HT-29 (cell line): ENCODE results near the gene CPXM2. TPM values are rescaled to one million over a fixed set of nuclear protein-coding genes. Genes with fewer than 3 reads are reported as not detected.

Experiments used
- DNase-seq: peaks from one replicate; pipeline ENCODE4 v3.0.0-alpha.2; 2015; ENCODE audit warnings: low spot score
- total RNA-seq: library from RNA; depleted of rRNA; stranded (reverse); fragments of >200 nt; shearing (Covaris generic); gene quantifications from 2 replicates; pipeline ENCODE4 v1.2.3, GENCODE V29; 2014

Gene CPXM2
- total RNA-seq, 1 experiment from 2014 or later = not detected

DNA sequence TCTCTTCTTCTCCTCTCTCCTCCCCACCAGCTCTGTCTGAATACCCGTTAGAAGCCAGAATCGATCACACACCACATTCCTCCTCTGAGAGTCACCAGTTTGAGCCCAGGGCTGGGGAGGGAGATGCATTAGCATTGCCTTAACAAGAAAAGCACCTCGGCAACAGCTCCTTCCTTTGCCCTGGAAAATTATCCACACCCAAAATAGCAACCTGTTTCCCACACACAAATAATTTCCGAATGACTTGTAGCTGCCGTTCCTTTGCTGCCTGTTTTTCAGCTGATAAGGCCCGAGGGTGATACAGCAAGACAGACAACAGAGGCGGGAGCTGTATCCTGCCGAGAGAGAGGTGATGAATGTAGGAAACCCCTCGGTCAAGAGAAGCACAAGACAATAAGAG is 91.3 kb downstream of the CPXM2 start:
- DNase-seq = no peak

DNA sequence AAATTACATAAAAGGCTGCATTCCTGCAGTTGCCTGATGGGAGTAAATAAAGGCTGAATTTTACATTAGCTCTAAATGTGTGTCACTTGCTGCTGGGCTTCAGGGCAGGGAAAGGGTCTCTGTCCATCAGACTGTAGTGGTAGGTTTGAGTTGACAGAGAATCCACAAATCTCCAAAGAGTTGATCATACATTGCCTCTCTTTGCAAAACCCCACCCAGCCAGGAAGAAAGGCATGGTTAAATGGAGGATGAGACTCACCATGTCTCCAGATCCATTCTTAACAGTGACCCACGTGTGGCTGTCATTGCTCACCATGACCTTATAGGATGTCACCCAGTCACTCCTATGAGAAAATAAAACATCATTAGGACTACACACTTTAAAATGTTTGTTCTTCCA is 92.8 kb downstream of the CPXM2 start:
- DNase-seq = no peak

DNA sequence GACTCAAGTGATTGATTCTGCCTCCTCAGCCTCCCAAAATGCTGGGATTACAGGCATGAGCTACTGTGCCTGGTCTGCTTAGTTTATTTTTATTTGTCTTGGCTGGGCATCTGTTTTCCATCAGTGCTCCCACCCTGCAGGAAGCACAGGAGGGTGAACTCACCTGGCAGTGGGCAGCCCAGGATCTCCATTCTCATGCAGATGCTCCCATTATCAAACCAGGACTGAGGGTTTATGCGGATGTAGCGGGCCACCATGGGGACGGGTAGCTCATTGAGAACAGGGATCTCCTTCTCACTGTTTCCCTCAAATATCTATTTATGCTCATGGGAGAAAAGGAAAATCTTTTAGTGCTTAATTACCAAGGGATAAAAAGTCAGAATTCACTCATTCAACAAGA is 93.8 kb downstream of the CPXM2 start:
- DNase-seq = no peak

DNA sequence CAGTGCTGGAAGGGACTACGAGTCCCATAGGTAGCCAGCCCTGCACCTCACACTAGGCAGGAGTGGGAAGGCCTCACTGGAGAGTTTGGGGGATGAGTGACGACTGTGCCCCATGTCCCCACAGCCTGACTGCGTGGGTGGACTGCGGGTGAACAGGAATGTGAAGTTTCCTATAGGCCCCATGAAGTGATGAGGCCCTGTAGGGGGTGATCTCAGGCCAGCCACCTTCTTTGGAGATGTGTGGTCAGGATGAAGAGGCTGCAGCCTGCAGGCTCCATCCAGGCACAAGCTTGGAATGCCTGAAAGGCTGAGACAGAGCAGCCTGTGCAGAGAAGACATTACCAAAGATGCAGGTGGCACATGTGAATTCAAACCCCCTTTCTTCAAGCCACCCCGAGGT is 94.9 kb downstream of the CPXM2 start:
- no peak for DNase-seq

DNA sequence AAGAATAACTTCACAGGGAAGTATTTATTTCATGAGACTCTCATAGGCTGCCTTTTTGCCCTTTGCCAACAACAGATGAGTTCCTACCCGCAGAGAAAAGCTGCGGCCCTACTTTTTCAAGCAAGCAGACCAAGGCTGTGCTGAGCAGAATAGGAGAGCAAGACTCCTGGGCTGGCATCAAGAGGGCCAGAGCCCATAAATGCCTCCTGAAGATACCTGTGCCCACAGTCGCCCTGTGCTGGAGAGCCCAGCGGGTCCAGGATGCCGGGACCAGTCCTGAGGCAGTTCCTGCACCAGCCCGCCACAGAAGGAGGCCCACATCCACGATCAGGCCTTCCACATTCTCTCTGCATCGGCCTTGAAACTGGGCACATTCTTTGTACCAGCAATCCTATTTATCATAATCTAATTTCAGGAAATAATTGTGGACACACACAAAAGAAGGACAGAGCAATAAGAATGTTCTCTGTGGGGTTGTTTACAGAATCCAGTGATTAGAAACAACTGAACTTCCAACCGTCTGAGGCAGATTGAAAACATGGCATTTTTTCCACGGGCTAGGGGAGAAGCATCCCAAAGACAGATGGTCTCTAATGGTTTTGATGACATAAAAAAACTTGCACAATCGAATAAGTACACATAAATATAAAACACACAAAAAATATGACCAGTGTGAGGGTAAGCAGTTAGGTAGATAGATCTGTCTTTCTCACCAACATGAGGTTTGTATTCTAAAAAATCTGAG is 95.6 kb downstream of the CPXM2 start:
- DNase-seq = no peak

DNA sequence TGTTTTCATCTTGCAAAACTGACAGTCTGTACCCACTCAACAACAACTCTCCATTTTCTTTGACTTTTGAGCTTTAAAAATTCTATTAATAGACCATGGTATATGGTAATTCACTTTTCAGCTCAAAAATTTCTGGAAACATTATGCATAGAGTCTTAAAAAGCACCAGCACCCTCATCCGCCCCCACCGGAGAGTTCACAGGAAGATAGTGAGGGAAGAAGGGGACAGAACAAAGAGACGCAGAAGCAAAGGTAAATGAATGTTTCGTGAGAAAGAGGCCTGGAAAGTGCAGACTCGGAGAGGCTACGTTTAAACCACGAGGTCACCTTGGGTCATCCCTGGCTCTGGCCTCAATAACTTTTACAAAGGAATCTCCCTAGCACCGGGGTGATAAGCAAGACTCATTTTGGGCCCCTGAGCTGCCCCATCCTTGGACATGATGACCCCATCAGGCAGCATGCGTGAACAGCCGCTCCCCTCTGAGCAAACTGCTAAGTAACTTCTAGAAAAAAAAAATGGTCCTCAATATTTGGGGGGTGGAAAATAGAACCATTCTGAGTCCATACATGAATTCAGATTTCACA is 96.3 kb downstream of the CPXM2 start:
- no peak for DNase-seq

DNA sequence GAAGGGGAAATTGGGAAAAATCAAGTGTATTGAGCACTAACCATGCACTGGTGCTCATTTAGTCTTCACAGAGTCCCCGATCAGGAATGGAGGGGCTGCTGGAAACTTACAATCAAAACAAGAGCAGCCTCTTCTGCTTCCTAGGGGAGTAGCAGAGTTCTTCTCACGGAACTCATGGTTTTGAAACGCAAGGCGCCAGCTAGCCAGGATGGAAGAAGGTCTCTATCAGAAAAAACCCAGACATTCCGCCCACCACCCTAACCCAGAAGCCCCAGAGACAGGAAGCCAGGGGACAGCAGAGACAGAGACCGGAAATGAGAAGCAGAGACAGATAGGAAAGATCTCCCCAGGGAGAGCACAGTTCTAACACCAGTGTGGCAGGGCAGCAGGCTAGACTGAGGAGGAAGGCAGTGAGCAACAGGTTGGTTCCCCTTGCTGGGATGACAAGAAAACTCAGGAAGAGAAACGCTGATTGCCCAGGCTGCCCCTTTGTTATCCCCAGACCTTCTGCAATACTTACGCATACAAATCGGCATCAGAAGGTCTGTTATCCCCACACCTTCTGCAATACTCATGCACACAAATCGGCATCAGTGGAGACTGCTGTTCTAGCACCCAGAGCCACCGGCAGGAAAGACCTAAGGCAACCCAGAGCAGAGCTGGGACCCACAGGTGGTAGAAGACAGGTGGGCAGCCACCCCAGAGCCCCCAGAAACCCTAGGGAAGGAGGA is 99.2 kb downstream of the CPXM2 start:
- DNase-seq = no peak

DNA sequence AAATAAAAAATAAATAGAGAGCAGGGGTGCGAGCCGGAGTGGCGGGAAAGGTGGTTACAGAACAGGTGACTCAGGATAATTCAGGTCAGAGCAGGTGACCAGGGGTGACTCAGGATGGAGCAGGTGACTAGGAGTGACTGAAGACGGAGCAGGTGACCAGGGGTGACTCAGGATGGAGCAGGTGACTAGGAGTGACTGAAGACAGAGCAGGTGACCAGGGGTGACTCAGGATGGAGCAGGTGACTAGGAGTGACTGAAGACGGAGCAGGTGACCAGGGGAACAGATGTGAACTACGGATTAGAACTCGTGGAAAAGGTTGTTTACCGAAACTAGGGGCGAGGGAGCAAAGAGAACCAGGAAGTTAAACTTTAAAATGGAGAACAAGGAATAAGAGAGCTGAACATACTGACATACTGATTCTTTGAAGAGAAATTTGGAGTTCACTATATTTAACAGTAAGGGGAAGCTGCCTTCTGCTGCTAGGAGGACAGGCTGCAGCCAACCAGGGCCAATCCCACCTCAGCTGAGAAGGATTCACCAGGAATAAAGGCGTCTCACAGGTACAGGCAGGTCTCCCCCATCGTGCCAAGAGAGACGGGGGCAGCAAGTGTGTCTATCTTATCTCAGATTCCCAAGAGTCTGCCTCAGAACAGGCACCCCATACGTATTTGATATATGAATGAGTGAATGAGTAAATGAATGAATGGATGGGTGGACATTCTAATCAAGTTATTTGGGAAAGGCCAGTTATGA is 101.3 kb downstream of the CPXM2 start:
- no peak for DNase-seq

DNA sequence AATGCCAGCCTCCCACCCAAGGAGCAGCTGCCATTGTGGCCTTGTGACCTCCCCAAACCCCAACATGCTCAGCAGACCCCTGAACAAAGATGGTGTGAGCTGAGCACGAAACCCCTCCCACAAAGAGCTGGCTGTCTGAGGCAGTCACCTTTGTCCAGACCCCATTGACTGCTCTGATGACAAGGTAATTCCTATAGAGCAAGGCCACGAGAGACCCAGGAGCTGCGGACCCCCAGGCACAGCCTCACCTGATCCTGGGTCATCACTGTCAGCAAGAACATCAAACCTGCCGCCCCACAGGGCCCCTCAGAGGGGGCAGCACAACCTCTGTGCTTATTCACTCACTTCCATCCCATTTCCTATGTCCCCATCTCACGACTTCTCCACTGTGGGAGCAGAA is 102.6 kb downstream of the CPXM2 start:
- no peak for DNase-seq

DNA sequence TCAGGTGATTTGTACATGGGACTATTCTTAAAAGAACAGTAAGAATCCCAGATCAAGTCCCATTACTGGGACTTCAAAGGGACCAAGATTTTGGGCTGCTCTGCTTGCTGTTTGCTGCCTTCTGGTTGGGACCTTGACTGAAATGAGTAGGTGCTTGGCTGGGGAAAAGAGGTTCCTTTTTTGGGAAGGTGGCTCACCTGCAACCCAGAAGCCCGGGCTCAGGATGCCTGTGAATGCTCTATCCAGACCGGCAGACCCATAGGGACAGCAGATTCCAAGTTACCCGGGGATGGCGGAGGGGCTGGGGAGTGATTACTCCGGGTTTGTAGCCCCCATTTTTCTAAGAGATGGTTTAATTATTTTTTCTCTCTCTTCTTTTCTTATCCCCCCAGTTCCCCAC is 104.0 kb downstream of the CPXM2 start:
- no peak for DNase-seq

DNA sequence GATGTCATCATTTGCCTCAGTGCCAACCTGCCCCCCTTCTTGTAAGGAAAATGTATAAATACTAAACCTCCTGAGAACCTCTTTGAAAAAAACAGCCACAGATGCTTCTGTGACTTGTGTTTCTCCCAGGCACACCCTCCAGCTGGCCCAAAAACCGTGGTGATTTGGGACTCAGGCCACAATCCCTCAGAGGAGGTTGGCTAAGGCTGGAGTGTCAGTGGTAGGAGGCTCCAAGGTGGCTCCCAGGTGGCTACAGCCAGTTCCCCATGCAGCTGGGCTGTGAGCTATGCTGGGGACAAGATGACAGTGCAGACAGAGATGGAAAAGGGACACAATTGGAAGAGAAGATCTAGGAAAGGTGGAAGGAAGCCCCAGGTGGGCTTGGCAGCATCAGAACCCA is 104.7 kb downstream of the CPXM2 start:
- DNase-seq = no peak

DNA sequence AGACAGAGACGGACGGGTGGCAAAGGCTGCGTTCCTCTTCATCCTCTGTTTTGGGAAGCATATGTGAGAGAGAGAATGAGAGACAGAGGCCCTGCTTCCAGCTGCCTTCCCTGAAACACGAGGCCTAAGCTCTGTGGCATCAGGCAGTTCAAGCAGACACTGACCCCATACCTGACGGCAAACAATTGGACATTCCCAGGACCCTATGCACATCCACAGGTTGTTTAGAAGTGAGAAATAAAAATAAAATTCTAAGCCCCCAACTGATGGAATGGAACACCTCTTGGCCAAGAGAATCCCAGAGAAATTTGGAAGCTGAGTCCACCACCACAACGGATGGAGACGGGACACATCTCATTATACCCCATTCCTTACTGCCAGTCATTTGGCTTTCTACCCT is 105.3 kb downstream of the CPXM2 start:
- DNase-seq = no peak

DNA sequence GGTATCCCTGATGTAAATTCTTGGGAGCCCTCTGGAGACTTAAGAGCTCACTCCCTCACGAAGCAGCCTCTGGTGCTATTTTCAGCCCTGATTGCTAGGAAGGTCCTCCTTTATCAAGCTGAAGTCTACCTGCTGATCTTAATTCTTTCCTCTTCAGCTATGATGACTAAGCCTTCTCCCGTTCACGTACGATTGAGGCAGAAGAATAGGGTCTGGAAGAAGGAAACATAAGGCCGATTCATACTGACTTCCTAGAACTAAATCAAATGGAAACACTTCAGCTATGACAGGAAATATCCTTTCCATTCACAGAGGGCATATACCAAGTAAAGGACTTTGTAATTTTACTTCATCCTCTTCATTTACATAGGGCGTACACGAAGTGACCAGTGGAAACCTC is 107.0 kb downstream of the CPXM2 start:
- no peak for DNase-seq

DNA sequence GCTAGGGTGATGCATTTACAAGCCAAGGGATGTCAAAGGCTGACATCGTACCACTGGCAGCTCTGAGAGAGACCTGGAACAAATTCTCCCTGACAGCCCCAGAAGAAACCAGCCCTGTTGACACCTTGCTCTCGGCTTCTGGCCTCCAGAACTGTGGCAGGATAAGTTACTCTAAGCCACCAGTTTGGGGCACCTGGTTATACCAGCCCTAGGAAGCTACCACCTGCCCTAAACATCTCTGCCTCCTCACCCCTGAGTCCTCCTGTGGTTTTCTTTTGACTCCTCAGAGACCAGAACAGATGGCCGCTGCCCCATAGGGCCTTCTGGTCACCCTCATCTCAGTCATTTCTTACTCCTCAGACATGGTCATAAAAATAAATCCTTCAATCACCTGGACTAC is 107.4 kb downstream of the CPXM2 start:
- DNase-seq = no peak

DNA sequence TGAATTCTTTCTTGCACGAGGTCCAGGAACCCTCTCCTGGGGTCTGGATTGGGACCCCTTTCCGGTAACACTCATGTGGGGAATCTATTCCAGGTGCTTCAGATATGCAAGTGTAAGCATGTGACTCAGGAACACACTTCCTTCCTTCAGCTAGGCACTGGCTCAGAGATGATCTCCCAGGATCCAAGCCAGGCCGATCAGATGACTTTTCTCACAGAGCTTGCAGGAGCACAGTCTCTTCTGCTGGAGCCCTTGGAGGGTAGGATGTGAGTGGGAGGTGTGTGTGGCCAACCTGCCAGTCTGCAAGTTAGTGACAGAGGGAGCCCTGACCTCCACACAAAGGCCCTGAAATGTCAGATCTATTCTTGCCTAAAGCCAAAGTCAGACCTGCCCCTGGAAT is 108.3 kb downstream of the CPXM2 start:
- no peak for DNase-seq

DNA sequence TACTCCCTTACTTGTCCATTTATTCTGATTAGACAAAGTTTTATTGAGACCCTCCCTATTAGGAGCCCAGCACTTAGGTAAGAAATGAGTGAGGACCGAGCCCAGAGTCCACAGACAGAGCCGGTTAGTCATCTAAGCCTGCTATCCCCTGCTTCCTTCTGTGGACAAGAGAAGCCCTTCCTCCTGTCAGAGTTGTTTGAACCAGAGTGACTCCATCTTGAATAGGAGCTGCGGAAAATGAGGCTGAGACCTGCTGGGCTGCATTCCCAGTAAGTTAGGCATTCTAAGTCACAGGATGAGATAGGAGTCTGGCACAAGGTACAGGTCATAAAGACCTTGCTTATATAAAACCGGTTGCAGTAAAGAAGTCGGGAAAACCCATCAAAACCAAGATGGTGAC is 109.1 kb downstream of the CPXM2 start:
- no peak for DNase-seq

DNA sequence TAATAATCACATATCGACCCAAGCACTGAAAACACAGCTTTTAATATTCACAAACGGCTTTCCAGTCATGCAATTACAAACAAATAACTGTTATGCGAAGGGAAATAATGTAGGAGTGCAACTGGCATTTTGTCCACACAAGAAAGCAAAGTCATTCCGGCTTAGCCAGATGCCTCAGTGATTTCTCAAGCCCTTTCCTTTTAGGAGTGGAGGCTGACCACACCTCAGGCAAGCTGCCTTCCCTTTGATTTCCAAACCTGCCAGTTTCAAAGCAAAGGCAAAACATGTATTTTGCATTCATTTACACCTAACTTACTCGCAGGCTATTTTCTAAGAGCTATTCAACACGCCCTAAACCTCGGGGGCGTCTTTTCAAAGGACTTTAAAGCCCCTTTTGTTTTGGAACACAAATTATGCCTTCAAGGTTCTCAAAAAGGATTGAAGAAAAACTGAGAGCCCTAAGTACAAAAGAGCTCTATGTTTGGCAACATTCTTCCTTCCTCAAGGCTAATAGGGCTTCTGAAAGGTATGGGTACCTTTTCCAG is 109.6 kb downstream of the CPXM2 start:
- no peak for DNase-seq

DNA sequence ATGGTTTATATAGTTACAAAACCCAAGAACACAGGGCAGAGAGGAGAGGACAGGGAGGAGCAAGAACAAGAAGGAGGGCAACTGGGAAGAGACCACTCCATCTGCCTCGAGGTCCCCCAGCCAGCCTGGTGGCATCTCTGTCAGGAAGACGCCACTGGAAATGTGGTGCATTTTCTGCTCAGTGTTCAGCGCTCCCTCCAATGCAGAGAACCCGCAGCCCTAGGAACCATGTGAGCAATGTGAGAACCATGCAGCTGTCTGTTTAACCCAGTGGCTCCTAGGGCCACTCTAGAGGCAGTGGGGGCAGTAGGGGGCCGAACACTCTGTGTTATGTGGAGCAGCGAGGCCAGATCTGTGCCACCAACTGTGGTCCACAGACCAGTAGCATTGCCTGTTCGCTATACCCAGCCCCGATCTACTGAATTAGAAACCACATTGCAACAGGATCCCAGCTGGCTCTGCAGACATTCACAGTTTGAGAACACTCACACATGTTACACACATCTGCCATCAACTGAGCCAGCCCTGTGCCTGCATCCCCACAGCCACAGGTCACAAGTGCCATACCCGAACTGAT is 110.2 kb downstream of the CPXM2 start:
- DNase-seq = no peak

DNA sequence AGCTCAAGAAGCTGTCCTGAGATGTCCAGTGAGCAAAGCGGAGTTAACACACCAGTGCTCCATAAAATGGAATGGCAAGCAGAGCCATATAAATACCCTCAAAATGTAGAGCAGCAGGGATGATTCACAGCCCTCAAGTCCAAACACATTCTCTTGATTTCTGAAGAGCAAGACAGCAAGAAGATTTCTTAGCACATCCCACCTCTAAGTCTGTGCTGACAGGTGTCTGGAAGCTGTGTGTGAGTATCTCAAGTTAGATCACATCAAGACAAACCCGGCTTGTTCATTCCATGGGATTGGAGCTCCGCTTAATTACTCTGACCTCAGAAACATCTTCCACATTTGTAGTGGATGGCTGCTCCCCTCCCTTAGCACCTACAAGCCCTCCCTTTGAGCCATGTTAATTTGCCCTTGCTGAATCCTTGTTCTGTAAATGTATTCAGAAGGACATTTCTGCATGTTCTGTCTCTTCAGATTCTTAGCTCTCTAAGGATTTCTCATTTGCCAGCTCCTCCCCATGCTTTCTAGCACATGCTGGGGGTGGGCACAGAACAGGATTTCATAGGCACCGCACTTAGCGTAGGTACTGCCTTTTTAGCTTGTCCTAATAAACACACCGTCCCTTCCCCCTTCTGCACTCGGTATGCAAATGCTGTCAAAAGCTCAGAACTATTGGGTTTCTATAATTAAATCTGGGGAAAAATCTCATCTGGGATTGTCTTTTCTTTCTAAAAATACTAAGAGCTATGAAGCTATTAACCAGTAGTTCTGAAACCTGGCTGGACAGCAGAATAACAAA is 112.7 kb downstream of the CPXM2 start:
- DNase-seq = no peak

DNA sequence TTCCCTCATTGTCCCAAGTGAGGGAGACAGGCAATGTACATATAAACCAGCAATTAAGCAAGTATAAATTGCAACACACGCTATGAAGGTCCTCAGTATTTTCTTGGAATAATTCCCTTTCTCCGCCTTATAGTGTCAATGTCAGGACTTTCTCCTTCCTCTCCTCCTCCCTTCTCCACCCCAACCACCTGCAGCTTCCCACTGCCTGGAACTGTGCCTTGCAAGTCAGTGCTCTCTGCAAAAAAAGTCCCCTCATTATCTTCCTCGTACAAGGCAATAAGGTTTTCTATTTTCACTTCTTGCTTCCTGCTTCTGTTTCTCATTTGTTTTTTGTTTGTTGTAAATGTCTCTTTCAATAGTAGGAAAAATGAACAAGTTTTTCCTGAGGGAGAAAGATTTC is 113.7 kb downstream of the CPXM2 start:
- no peak for DNase-seq
